AG04449 (cell line): ENCODE results near the gene MAML2.

Experiments
- CTCF ChIA-PET: fragments of 350-600 bp; formaldehyde crosslinking; extraction: SDS; loops from one replicate; lab custom pipeline; 2021; ENCODE audit warnings: antibody characterized with exemption; lab: Yijun Ruan, JAX
- POLR2A ChIA-PET: fragments of 400-600, 350-600 bp; formaldehyde crosslinking; extraction: SDS; loops from one replicate; lab custom pipeline; 2020; ENCODE audit warnings: antibody characterized with exemption, inconsistent platforms; lab: Yijun Ruan, JAX
- DNase-seq: peaks from one replicate; pipeline ENCODE4 v3.0.0-alpha.2; 2010; ENCODE audit warnings: low read depth, low spot score
- H3K4me3 ChIP-seq: 2 replicates; pipeline ENCODE4 v1.5.1; 2011; ENCODE audit warnings: low read depth, mild to moderate bottlenecking, control low read depth, low read length
- TF ChIP-seq, protein P1 (sequence below): IDR thresholded peaks from one replicate; pipeline ENCODE4 v1.5.1; 2011; ENCODE audit warnings: mild to moderate bottlenecking, moderate library complexity, low read length, control low read depth, inconsistent platforms; ENCODE audit not compliant: insufficient read depth; ENCODE audit errors: missing control alignments

Gene MAML2

DNA sequence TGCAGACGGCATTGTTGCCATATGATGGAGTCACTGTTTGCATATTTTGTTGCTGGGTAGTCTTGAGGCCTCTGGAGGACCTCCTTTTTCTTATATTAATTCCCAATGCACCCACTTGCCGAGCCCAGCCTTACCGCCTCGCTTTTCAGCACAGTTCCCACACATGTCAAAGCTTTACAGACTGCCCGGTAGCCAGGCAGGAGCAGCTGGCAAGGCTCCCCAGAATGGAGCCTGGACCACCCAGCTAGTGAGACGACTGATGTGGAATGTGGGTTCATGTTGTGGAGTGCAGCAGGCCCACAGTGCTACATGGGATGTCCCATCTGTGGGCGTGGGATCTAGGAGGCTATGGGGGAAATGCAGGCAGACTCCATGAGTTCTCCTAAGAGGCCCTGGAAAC, 319.7 kb downstream of the MAML2 start:
- H3K4me3 ChIP-seq = no peak overlapping the region
- DNase-seq = no peak
- POLR2A ChIA-PET = no interaction called here
- TF ChIP-seq, protein P1, sequence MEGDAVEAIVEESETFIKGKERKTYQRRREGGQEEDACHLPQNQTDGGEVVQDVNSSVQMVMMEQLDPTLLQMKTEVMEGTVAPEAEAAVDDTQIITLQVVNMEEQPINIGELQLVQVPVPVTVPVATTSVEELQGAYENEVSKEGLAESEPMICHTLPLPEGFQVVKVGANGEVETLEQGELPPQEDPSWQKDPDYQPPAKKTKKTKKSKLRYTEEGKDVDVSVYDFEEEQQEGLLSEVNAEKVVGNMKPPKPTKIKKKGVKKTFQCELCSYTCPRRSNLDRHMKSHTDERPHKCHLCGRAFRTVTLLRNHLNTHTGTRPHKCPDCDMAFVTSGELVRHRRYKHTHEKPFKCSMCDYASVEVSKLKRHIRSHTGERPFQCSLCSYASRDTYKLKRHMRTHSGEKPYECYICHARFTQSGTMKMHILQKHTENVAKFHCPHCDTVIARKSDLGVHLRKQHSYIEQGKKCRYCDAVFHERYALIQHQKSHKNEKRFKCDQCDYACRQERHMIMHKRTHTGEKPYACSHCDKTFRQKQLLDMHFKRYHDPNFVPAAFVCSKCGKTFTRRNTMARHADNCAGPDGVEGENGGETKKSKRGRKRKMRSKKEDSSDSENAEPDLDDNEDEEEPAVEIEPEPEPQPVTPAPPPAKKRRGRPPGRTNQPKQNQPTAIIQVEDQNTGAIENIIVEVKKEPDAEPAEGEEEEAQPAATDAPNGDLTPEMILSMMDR = no peak
- CTCF ChIA-PET = no interaction called here

- ChIA-PET CTCF (interaction anchor here (1.0 to 1.3 kb wide), 3 partner anchors 11 to 321 kb away, joined by 3 read pairs; partner anchors contain the start of gene MAML2), POLR2A (no interaction called here)
- TF ChIP-seq, protein P1 = no peak
- no peak for DNase-seq
- no peak overlapping the region for H3K4me3 ChIP-seq
Measured at GRCh38 chr11:96021901-96022650, 320.9 kb downstream of the MAML2 start.

- no peak overlapping the region for H3K4me3 ChIP-seq
- TF ChIP-seq, protein P1 = no peak
- DNase-seq = no peak
- ChIA-PET POLR2A (no interaction called here), CTCF (interaction anchor here (0.8 to 1.8 kb wide), 2 partner anchors 184 to 374 kb away, joined by 3 to 4 read pairs; no protein-coding TSS in a partner anchor)
Measured at GRCh38 chr11:96019810-96020747, 322.9 kb downstream of the MAML2 start.

DNA sequence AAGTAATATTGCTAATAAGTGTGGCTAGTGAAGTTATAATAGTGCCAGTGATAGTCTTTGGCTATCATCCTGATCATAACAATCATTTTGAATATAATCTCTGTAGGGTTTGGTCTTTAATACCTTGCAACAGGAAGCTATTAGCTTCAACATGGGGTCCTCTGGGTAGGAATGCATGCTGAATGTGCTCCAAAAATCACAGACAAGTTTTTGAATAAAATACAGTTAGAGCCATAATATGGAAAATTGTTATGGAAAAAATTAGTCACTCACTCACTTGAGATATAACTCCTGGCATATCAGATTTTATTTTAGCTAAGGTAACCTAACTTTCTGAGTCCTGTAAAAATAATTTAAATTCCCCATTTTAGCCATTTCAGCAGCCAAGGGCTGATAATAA, 323.7 kb downstream of the MAML2 start:
- no peak overlapping the region for H3K4me3 ChIP-seq
- ChIA-PET POLR2A (no interaction called here), CTCF (no interaction called here)
- TF ChIP-seq, protein P1 = no peak
- DNase-seq = no peak

DNA sequence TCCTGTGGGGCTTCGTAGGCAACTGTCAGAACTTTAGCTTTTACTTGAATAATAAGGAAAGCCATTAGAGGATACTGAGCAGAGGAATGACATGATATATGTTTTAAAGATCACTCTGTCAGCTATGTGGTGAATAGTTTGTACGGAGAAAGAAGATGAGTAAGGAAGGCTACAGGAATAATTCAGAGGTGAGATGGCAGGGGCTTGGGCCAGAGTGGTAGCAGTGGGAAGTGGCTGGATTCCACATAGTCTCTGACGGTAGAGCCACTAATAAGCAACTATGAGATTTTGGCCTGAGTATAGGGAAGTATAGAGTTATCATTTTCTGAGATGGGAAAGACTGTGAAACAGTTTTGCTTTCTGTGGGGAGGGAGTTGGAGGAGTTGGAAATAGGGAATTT, 325.1 kb downstream of the MAML2 start:
- no peak overlapping the region for H3K4me3 ChIP-seq
- ChIA-PET POLR2A (no interaction called here), CTCF (no interaction called here)
- TF ChIP-seq, protein P1 = no peak
- DNase-seq = no peak

DNA sequence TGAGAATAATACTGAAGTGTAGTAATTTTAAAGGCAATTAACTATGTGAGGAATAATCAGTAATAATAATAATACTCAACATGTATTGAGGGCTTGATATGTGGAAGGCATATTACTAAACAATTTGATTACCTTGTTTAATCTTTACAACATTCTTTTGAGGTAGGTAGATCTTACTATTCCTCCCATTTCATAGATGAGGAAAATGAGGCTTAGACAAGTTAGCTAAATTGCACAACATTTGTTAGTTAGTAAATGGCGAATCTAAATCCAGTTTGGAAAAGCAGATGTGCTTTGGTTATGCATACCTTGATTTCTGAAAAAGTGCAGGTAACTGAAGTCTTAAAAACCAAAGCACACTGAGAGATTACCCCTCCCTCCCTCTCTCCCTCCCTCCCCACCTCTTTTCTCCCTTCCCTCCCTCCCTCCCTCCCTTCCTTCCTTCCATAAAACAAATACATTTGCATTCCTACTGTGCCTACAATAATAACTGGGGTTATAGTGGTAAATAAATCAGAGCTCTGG, 326.0 kb downstream of the MAML2 start:
- CTCF ChIA-PET = interaction anchor here (1.5 kb wide), 1 partner anchor 326 kb away, joined by 5 read pairs; the partner anchor contains the start of gene MAML2
- no peak for DNase-seq
- POLR2A ChIA-PET = no interaction called here
- H3K4me3 ChIP-seq = no peak overlapping the region
- TF ChIP-seq, protein P1 = no peak
